ENCODE results near the gene UNC5A.

DNA sequence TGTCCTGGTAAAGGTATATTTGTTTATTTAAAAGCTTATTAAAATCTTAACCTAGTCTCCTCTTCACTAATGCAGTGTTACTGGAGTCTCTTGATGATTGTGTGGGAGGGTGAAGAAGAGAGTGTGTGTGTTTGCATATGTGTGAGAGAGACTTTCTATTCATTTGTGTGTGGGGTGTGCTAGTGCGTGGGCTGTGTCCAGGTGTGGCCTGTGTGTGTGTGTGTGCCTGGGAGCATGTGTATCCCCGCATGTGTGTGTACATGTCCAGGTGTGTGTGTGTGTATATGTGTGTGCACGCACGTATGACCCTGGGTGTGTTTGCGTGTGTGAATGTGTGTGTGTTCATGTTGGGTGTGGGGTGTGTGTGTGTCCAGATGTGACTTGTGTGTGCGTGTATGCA is 10.3 kb upstream of the UNC5A start:
- TF ChIP-seq CHD1 (IDR thresholded peaks at IDR 0.05; ENCODE audit: low read depth, low read length): no peak
- TF ChIP-seq, protein P1, sequence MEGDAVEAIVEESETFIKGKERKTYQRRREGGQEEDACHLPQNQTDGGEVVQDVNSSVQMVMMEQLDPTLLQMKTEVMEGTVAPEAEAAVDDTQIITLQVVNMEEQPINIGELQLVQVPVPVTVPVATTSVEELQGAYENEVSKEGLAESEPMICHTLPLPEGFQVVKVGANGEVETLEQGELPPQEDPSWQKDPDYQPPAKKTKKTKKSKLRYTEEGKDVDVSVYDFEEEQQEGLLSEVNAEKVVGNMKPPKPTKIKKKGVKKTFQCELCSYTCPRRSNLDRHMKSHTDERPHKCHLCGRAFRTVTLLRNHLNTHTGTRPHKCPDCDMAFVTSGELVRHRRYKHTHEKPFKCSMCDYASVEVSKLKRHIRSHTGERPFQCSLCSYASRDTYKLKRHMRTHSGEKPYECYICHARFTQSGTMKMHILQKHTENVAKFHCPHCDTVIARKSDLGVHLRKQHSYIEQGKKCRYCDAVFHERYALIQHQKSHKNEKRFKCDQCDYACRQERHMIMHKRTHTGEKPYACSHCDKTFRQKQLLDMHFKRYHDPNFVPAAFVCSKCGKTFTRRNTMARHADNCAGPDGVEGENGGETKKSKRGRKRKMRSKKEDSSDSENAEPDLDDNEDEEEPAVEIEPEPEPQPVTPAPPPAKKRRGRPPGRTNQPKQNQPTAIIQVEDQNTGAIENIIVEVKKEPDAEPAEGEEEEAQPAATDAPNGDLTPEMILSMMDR (IDR thresholded peaks at IDR 0.05; ENCODE audit: control extremely low read depth in 1 of 3, insufficient read depth in 1 of 3, low read depth in 1 of 3, low read length in 3 of 3): no peak
- TF ChIP-seq RXRA (IDR thresholded peaks at IDR 0.05; ENCODE audit: insufficient read depth, low read depth, low read length): no peak
- no peak for TF ChIP-seq EGR1 (IDR thresholded peaks at IDR 0.05; ENCODE audit: borderline replicate concordance, low read depth, low read length)
- TF ChIP-seq BRCA1 (IDR thresholded peaks at IDR 0.05; ENCODE audit: low read depth, low read length): no peak
- TF ChIP-seq, protein P2, sequence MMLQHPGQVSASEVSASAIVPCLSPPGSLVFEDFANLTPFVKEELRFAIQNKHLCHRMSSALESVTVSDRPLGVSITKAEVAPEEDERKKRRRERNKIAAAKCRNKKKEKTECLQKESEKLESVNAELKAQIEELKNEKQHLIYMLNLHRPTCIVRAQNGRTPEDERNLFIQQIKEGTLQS (IDR thresholded peaks at IDR 0.05; ENCODE audit: insufficient read depth, low read depth, low read length): no peak
- no peak for TF ChIP-seq HDAC6 (IDR thresholded peaks at IDR 0.05; ENCODE audit: low read depth, low read length)
- no peak for TF ChIP-seq SRF (IDR thresholded peaks at IDR 0.05; ENCODE audit: low read depth, low read length)
- no peak for TF ChIP-seq YY1 (IDR thresholded peaks at IDR 0.05; ENCODE audit: low read depth, low read length)

Data from H1 (cell line).